NCI-H2081 treated with DMSO at 0.1 percent for 48 hours (cell line): Measurements from ENCODE around the gene ADRA2B.

ENCODE experiments used
- DNase-seq: peaks from one replicate; lab custom pipeline; 2025; lab: John Stamatoyannopoulos, UW

Gene ADRA2B

DNA sequence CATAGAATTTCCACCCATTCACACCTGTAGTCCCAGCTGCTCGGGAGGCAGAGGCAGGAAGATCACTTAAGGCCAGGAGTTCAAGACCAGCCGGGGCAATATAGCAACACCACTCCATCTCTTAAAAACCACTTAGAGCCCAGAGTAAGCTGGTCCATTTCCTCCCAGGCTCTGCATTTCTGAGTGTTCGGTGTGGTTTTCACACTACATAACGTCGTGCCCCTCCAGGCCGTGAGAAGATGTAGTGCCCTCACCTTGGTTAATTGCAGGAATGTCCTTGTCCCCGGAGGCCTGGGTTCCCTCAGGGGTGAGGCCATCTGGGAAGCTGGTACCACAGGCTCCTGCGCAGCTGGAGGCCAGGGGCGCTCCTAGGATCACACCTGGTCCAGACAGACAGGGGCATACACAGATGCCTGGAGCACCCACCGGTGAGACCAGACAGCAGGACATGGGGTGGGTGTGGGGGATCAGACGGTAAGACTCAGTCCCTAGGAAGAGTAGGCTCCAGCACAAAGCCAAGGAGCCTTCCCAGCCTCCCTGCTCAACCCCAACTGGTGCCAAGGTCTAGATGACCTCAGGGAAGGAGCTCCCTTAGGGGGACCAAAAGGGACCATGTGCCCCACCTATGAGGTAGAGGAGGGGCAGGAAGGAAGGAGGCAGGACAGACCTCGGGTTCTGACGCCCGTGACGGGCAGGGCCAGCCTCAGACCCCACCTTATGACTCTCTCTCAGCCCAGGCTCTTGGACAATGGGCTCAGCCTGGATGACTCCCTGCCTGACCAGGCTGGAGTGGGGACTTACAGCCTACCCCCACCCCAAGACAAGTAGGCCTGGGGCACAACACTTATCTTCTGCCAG lies 21.2 kb upstream of the ADRA2B start:
- DNase-seq = no peak

DNA sequence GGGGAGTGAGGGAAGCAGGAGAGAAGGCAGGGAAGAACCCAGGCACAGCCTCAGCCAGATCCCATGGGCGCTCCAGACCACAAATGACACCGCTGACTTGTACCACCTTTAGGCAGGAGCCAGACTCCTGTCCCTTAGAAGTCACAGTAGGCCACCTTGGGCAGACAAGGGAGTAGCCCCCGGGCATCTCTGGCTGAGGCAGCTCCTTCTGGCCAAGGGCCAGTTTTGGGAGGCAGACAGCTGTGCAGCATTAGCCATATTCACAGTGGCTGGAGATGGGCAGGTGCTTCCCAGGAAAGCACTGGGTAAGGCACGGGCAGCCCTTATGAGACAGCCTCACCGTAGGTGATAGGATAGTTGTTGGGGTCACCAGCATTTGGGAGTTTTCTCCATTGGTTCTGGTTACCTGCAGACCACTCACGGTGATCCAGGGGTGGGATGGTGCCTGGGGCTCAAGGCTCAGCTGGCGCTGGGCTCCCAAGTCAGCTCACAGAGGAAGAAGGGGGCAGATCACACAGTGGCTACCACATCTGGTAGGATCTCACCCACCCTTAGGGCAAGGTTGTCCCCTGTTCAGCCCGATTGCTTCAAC lies 19.9 kb upstream of the ADRA2B start:
- DNase-seq = no peak

DNA sequence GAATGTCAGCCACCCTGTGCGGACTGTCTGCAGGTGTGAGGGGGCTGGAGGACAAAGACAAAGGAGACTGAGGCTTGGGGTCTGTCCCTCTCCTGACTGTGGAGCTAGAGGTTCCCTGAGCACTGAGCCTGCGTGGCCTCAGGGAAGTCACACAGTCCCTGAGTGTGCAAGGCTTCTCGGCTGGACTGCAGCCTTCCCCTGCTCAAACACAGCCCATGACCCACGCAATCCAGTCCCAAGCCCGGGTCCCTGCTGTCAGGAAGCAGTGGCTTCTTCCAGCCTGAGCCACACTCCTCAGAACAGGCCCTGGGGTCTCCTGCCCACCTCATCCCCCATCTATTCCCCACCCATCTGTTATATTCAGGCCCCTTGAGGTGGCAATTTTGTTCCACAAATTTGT lies 19.2 kb upstream of the ADRA2B start:
- no peak for DNase-seq

DNA sequence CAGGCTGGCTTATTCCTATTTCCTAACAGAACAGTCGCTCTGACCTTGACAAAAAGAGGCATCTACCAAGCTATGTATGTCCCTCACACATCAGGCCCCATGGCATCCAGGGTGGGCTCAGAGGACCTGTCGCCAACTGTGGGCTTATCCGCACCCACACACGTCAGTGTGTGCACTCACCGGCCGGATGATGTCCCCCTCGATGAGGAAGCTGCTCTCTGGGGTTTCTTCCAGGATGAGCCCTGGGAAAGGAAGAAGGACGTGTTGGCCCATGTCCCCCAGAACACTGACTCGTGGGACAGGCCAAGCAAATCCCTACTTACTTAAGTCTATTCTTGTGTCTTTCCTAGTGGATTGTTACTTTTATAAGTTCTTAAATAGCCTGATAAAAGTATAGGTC lies 18.8 kb upstream of the ADRA2B start:
- DNase-seq = no peak

DNA sequence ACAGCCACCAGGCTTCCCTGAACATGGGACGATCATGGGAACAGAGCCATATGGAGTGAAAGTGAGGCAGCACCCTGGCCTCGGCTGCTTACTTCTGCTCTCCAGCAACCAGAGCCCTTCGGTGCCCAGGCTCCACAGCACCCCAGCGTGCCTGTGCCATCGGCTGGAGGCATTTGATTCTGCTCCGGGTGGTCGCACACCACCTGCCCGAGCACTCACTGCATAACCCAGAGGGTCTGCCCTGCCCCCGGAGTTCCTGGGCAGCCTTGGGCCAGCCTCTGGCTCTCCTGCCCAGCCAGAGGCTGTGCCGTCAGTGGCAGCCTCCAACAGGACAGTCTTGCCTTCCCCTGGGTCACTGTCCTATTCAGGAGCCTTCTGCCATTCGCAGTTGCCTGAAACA lies 18.1 kb upstream of the ADRA2B start:
- no peak for DNase-seq

DNA sequence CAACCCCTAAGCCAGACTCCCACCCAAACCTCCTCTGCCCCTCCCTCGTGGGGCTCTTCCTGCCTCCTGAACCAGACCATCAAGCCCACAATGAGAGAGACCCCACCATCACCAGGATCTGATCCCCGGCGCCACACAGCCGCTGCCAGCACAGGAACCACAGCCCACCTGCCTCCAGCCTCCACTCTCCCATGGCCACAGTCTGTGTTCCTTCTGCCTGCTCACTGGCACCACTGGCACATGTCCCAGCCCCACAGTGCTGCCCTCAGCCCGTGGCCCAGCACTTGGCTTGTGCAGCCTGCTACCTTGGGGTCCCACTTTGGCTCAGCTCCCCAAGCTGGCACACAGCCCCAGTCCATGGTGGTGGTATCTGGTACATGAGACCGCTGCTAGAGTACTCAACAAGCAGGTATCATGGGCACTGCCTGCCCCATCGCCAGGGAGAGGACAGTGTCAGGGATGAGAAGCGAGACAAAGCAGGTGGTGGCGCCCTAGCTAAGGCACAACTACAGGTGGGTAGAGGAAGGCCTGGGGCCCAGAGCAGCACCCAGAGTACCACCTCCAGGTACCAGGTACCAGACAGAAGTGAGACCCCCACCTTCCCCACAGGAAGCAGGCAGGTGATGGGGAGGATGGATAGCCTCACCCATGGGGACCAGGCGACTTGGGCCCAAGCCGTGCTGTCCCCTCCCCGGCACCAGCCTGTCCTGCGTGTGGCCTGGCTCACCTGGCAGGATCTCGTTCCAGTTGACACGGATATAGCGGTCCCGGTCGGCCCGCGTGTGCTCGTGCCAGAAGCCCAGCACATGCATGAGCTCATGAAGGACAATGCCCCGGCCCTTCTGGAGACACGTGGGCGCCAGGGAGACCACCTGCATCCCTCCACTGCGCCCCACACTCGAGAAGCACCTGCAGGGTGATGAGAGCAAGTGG lies 15.7 kb upstream of the ADRA2B start:
- no peak for DNase-seq

DNA sequence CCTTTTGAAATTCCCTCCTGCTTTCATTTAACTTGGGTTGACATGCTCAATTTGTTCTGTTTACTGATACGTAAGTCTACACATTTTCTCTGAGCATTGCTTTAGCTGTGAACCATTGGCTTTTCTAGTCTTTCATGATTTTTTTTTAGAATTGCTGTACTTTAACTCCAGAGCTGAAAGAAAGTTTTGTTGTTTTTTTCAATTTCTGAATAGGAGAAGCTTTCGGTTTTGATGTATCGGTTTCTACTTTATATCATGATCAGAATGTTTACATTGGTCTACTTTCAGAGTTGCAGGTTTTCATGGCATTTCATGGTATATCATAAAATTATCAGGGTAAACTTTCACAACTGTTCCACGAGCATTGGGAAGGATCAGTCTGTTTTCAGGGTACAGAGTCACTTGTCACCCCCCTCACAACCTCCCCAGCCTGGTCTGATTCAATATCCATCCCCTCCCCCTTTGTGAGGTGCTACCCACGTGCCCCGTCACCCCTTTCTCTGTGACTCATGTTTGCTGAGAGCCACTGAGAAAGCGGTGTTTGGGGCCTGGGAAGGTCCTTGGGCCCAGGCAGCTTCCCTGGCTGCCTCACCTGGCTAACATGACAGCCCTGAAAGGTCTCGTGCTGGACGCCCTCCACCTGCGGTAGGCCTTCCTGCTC lies 14.9 kb upstream of the ADRA2B start:
- no peak for DNase-seq

DNA sequence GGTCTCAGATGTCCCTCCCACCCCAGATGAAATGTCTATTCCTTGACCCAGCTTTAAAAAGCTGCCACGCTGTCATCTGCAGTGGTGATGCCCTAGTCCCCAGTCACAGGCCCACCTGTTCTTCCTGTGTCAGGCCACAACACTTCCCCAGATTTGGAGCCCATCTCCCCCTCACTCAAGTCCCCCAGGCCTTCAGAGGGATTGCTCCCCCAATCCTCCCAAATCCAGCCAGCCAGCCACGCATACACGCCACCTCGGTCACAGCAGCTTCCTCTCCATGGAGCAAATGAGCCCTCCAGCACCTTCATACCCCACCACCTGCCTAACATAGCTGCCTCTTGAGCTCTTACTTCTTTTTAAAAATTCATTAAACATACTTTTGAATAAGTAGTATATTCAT lies 14.1 kb upstream of the ADRA2B start:
- no peak for DNase-seq

DNA sequence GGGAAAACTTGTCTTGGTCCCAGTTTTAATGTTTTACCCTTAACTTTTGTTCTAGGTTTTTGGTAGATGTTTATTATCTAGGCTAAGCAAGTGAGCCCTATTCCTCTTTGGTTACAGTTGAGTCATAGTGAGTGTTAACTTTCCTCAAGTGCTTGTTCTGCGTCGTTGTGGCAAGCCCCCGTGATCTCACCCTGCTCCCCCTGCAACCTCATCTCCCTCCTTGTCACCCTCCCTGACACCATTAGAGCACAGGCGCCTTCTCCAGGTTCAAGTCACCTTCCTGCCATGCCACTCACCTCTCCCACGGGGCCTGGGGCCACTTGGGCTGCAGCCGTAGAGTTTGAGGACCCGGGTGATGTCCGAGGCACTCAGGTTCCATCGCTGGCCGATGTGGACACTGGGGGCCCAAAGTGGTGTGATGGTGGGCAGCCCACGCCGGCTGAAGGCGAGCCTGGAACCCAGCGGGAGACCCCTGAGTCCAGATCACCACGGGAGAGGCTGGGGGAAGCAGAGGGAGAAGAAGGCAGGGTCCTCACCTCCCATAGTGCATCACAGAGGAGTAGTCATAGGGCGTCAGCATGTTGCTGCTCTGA lies 13.3 kb upstream of the ADRA2B start:
- no peak for DNase-seq

DNA sequence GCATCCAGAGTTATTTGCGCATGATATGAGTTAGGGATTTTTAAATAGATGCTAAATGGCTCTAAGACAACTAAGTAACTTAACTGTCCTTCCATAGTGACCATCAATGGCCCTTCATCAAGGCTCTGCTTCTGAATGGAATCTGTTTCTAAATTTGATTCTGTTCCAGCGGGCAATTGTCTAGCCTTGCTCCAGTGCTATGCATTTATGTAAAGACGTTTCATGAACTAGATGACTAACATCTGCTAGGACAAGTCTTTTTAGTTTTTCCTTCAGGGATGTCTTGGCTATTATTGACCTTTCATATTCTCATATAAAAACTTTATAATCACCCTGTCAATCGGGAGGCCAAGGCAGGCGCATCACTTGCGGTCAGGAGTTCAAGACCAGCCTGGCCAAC lies 12.1 kb upstream of the ADRA2B start:
- DNase-seq = no peak

DNA sequence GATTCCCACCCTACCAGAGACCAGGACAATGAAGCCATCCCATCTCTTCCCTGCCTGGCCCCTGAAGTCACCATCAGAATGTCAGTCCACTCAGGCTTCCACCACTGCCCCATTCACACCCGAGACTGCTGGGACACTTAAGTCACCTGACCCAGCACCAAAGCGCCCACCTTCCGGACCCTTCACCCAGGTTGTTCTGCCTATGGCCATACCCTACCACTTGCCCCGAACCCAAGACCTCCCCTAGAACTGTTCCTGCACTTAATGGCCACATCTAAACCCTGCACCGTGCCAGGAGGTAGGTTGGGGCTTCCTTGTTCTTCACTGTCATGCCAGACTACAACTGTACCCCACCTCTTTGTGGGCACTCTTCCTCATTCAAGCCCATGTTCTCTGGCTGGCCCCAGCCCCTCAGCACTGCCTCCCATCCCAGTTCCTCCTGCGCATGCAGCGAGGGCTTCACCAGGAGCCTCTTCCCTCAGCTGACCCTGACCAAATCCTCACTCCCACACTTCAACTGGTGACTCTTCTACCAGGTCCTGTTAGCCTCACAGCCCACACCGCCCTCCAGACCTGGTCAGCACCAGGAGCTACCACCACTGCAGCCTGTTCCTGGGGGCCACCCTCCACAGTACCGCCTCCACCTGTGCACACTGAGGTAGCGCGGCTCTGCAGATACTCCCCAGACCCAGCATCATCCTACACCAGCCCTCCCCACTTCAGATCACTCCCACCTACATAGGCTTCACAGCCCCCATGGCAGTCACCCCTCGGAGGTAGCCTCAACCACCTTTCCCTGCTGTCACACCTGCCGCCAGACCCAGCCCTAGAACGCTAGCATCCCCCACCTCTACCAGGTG lies 8.3 kb upstream of the ADRA2B start:
- DNase-seq = no peak

DNA sequence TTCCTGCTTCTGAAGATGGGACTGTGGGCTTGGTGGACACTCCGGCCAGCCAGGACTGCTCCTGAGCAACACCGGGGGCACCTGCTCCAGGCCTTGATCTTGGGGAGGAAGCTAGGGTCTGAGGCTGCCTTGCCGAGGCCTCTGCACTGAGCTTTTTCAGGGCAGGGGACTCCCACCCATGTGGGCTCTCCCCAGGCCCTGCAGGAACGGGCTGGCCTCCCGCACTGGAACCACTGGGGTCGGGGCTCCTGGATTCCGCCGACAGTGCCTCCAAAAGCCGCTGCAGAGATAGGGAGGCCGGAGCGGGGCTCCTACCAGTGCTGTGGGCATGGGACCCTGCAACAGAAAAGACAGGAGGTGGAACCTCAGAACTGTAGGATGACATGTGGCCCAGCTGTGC lies 7.6 kb upstream of the ADRA2B start:
- no peak for DNase-seq

DNA sequence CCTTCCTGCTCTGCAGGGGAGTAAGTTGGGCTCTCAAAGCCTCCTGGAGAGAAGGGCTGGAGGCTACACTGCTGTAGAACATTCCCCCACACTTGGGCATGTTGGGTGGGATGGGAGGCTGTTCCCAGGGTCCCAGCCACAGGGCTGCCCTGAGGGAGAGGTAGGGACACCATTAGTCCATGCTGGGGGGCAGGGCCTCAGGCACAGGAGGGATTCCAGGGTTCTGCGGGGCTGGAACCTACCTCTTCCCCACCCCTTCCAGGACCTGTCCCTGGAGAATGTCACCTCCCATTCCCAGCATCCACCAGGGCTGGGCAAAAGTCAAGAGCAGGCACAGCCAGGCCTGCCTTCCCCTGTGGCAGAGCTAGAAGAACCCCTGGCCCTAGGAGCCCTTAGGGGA lies 6.9 kb upstream of the ADRA2B start:
- no peak for DNase-seq

DNA sequence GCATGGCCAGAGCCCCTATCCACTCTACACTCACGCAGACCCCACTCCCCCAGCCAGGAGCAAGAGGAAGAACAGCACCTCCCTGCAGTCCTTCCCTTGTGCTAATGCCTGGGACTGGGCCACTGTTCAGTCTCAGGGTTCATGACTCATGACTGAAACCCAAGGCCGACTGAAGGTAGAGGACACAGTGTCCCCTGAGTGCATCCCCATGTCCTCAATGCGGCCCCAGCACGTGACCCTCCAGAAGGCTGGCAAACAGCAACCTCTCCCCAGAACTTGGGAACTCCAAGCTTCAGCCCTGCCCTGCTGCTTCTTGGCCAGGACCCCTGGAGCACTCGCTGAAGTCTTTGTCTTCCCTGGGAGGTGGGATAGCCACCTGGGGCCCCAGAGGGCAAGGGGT lies 6.0 kb upstream of the ADRA2B start:
- DNase-seq = no peak

DNA sequence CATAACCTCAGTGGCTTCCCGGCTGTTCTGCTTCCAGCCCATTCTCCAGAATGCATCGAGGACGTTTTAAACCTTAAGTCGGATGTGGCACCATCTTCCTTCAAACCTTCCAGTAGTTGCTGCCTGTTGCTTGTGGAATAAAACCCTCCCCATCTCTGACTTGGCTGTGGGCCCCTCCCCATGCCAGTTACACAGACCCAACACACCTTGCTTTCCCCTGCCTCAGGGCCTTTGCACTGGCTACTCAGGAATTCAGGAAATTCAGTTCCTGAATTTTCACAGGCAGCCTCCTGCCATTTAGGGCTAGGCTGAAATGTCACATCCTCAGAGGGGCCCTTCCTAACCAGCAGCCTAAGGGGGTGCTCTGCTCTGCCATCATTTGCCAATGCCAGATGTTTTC lies 5.0 kb upstream of the ADRA2B start:
- no peak for DNase-seq

DNA sequence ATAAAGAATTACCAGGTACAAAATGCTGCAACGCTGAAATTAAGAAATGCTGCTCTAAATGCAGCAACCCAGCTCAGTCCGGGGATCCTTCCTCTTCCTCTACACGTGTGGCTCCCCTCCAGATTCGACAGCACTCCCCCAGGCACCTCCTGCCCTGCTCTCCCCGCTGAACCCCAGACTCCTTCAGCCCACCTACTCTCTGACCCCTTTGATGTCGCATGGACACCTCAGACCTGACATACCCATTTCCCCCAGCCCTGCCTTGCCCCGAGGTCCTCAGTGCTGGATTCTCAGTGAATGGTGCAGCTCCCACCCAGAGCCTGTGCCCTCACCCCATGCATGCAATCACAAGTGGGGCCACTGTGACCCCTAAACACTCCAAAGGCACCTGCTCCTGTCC lies 4.6 kb upstream of the ADRA2B start:
- no peak for DNase-seq

DNA sequence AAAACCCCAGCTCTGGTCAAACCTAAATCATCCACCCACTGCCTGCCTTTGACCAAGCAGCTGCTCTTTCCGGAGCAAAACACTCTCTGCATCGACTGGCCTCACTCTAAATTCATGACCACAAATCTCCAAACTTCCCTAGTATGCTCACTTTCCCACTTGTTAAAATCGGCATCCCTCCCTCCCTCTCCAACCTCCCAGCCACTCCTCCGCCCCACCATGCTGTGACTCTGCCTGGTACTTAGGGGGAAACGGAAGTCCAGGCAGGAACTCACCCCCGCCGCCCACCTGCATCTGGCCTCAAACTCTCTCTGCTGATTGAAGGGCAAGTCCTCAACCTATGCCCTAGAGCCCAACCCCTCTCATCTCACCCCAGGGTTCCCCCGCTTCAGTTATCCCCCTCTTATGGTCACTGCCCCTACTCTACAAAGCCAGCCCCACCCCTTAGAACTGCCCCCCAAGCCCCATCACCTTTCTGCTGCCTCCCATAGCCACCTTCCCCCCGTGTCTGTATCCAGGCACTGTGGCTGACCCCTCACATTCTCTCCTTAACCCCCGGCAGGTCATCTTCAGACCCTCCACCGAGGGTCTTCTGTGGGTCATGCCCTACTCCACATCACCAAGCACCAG lies 3.8 kb upstream of the ADRA2B start:
- DNase-seq = no peak

DNA sequence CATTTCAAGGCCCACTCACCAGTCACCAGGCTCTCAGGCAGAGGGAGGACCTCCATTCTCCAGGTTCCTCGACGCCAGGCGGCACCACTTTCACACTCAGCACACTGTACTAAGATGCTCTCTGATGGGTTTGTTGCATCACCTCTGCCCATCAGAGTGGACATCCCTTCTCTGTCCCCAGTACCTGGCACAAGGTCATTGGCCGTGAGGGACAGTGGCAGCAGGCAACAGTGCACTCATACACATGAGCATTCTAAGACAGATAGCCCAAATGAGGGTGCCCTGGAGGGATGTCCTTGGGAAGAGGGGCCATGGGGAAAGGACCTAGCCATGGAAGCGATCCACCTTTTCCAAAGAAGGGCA lies 3.0 kb upstream of the ADRA2B start:
- no peak for DNase-seq

DNA sequence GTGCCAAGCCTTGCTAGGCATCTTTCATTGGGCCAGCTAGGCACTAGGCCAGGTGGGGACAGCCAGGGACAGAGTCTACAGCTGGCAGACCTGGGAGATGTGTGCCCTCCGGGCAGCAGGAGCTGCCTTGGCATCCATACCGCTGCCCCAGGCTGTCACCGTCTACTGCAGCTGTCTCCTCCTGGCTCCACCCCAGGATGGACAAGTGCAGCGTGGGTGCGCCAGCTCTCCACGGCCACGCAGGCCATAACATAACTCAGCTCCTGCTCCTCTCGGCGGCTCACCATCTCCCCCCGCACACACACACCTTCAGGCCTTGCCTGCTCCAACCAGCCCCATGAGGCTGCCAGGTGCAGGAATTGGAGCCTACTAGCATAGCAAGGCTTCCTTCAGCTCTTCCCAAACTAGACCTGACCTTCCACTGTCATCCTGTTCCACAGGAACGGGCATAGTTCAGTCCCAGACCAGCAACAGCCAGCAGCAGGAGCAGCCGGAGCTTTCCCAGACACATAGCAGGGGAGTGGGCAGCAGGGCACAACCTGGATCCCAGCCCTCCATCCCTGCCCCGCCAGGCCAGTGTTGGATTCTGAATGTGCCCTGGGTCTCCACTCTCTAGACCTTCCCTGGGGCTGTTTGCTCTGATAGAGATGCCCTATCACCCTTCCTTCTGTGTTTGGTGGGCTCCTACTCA lies 2.5 kb upstream of the ADRA2B start:
- no peak for DNase-seq
